Measurements from ENCODE around the gene ADM2. TPM values are rescaled to one million over a fixed set of nuclear protein-coding genes. Genes with fewer than 3 reads are reported as not detected.

The ADM2 gene
- total and polyA plus RNA-seq, 2 of the 13 experiments (the other 11 are each of a cell fraction or from before 2014, with no cell fraction given): 1.2 to 3.0 TPM

GRCh38 chr22:50456466-50457234 is 24.7 kb upstream of the ADM2 start (continued):
- no peak for TF ChIP-seq ZNF567 (CRISPR knock-in tag; IDR thresholded peaks at IDR 0.05; ENCODE audit: borderline replicate concordance)
- TF ChIP-seq CBX5 (CRISPR knock-in tag; IDR thresholded peaks at IDR 0.05; ENCODE audit: borderline replicate concordance): no peak
- no peak for TF ChIP-seq ISL2 (CRISPR knock-in tag; IDR thresholded peaks at IDR 0.05)
- TF ChIP-seq MLLT10 (CRISPR knock-in tag; IDR thresholded peaks at IDR 0.05): no peak
- no peak for TF ChIP-seq TBX3 (IDR thresholded peaks at IDR 0.05; ENCODE audit: borderline replicate concordance)
- TF ChIP-seq MZF1 (CRISPR knock-in tag; IDR thresholded peaks at IDR 0.05; ENCODE audit: borderline replicate concordance): no peak
- TF ChIP-seq ATF2 (CRISPR knock-in tag; IDR thresholded peaks at IDR 0.05): no peak
- TF ChIP-seq PHF8 (CRISPR knock-in tag; IDR thresholded peaks at IDR 0.05): no peak
- TF ChIP-seq ZBTB38 (CRISPR knock-in tag; IDR thresholded peaks at IDR 0.05): 0 out of 2 replicates have a peak, but pooled peaks have one; percentile 17
- TF ChIP-seq ZBTB7A (CRISPR knock-in tag; IDR thresholded peaks at IDR 0.05): no peak
- TF ChIP-seq ZNF710 (CRISPR knock-in tag; IDR thresholded peaks at IDR 0.05; ENCODE audit: borderline replicate concordance): no peak
- TF ChIP-seq ZNF496 (CRISPR knock-in tag; IDR thresholded peaks at IDR 0.05; ENCODE audit: insufficient replicate concordance): no peak
- peak; percentile 49; the same call in 1 of the 2 replicates for TF ChIP-seq HOXA3 (CRISPR knock-in tag; IDR thresholded peaks at IDR 0.05)
- TF ChIP-seq STAG1 (CRISPR knock-in tag; IDR thresholded peaks at IDR 0.05): peak; percentile 55
- TF ChIP-seq CTCF (CRISPR knock-in tag; IDR thresholded peaks at IDR 0.05): peak; percentile 64
- TF ChIP-seq CEBPB (IDR thresholded peaks at IDR 0.05; ENCODE audit: borderline replicate concordance, low read depth, low read length): no peak
- peak; percentile 55 for TF ChIP-seq AGO2 (optimal IDR thresholded peaks at IDR 0.05; ENCODE audit: low read depth, low read length)
- no peak for TF ChIP-seq TEF (CRISPR knock-in tag; IDR thresholded peaks at IDR 0.05)

Measured in HepG2 (cell line).